IPS DF 19.7 (cell line): ENCODE measurements around the gene SRBD1.

Experiments
- DNase-seq: peaks from one replicate; pipeline ENCODE4 v3.0.0-alpha.2; 2013; ENCODE audit warnings: low read depth, low spot score

Gene SRBD1

GRCh38 chr2:45611020-45611859 lies at the start of gene SRBD1:
Gene SRBD1, minus strand, starts transcription at chr2:45611267. Its CDS starts 5,826 bp downstream, at chr2:45605441.
- peak; percentile 90 for DNase-seq

- DNase-seq: no peak
Measured at GRCh38 chr2:45654250-45654649, 43.2 kb upstream of the SRBD1 start.

DNA sequence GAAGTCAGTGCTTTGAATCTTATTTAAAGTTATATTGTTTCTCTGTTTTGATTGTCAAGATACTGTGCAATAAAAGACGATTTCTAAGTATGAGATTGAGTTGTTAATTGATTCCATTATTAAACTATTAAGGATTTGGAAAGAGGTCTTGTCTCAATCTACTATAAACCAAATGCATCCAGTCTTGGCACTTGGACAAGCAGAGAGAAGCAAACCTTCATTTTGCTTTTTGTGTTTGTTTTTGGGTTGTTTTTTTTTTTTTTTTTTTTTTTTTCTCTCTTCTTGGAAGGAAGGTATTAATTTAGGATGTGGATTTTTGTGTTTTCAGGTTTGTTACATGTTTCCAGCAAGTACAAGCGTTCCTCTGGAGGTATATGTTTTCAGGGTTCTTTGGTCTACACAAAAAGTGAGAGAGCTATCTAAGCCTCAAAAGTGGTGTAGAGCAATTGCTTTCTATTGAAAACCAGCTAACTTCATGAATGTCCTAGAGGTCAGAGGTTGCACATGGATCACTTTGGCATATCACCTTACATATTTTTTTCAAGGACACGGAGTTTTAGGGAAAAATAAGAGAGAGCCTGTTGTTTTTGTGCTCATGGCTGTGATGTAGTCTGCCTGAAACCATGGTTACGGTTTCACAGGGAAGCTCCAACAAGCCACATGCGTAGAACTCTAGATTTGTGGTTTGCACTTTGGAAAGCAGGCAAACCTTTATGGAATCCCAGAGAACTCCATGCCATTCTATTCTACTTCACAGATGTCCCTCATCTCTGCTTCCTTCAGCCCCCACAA lies 42.3 kb upstream of the SRBD1 start:
- no peak for DNase-seq

DNA sequence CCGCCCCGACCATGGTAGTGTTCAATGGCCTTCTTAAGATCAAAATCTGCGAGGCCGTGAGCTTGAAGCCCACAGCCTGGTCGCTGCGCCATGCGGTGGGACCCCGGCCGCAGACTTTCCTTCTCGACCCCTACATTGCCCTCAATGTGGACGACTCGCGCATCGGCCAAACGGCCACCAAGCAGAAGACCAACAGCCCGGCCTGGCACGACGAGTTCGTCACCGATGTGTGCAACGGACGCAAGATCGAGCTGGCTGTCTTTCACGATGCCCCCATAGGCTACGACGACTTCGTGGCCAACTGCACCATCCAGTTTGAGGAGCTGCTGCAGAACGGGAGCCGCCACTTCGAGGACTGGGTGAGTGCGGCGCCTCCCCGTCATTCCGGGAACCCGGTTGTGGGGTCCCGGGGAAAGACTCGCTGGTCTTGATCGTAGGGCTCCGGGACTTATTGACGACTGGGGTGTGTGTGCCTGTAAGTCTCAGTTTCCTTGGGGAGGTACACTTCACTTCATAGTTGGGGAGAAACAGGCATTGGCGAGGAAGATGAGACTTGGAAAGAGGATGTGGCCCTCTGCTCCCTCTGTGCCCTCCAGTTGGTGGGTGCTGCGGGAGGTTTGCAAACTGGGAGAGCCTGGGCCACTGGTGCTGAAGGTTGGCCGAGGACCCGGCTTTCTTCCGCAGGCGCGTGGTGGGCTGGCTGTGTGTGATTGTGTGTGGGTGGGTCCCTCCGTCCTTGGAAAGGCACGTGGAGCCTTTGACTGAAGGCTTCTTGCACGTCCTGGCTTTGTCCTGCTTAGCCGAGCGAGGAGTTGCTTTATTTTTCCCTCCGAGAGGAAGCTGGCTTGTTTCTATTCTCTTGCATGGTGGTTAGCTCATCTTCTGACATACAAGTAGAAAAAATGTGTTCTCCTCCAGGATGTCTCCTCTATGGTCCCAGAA lies 41.3 kb upstream of the SRBD1 start:
- no peak for DNase-seq

DNA sequence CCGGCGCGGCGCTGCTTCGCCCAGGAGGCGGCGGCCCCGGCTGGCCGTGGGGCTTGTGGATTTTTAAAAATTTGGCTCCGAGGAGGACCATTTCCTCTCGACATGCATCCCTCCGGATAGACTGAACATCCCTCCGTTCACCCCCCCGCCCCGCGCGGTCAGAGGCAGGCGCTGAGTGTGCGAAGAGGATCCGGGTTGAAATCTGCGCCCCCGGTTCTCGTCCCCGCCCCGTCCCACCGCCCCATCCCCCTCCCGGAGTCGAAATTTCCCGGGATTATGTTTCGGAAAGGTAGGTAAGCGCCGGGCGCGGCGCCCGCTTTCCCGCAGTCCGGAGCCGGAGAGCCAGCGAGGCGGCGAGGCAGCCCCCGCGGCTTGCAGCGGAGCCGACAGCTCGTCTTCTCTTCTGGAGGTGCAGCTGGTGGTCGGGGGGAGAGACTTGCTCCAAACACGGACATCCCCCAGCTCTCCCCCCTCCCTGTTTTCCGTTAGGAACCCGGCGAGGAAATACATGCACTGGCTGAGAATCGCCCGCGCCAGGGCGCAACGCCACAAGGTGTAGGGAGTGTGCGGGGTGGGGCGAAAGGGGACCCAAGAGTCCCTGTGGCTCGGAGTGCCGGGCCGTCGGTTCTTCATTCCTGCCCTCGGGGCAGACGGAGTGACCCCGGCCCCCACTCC lies 40.5 kb upstream of the SRBD1 start, which contains the start of gene PRKCE:
Gene PRKCE, plus strand, starts transcription at position 261 of the 675 bp plus-strand sequence.
- no peak for DNase-seq

DNA sequence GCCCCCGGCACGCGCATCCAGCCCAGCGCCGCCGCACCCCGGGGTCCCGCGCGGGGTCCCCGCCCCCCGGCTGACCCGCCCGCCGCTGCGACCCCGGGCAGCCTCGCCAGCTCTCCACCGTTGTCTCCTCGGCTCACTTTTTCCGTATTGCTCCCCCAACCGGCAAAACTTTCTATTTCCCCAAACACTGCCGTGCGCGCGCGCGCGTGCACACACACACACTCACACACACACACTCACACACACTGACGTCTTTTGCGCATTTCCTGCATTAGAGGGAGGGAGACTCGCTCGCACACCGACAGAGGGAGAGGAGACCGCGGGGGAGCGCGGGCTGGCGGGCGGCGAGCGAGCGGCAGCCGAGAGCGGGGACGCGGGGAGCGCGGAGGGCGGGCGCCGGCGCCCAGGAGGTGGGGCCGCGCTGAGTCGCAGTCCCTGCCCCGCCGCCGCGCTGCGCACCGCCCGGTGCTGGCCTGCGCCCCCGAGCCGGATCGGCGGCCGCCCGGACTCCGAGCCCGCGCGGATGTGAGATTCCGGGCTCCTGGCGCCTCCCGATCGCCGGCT lies 39.9 kb upstream of the SRBD1 start:
- no peak for DNase-seq

- no peak for DNase-seq
Measured at GRCh38 chr2:45649858-45650811, 39.1 kb upstream of the SRBD1 start.

DNA sequence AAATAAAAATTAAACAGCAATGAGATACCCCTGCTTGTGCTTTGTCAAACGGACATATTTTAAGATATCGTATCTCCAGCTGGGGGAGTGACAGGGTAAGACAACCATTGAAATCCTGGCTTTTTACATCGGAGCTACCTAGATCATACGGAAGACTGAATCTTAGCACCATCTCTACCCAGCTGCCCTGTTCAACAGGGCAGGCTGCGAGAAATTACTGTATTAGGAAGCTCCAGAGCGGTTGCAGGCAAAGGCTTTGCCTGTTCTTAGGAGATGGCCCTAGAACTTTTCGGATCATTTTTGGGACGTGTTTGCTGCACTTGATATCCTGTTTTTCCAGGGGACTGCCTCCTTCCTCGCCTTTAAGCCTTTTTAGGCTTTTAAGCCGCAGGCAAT lies 38.4 kb upstream of the SRBD1 start:
- no peak for DNase-seq

DNA sequence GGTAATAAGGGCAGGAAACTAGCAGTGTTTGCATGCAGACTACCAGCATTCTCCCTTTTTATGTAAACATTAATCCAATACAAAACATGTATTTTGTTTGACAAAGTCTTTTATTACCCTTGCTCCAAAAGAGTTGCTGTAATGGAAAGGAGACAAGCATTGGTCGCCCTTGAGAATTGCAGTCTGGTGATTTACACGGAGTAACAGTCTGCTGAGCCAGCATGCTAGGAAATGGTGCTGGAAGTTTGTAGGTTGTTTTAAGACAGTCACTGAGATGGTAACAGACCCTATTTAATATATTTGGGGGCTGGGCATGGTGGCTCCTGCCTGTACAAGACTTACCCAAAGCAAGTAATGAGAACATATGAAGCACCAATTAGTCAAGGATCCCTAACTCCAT lies 37.6 kb upstream of the SRBD1 start:
- no peak for DNase-seq

- no peak for DNase-seq
Measured at GRCh38 chr2:45647986-45648520, 37.0 kb upstream of the SRBD1 start.

DNA sequence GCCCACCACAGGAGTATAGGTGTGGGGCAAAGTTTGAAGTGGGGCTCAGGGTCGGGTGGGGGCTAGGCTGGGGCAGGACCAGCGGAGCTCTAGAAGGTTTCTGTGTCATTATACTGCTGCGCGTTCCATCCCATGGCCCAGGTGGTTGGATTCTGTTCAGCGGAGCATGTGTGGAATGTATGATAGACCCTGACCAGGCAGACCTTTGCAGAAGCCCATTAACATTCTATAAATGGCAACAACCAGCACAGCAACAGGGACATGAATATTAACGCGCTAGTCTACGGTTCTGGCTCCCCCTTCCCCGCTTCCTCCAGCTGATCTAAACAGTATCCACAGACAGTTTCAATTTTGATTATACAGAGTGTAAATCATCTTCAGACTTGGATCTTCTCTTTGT lies 36.3 kb upstream of the SRBD1 start:
- DNase-seq: no peak

DNA sequence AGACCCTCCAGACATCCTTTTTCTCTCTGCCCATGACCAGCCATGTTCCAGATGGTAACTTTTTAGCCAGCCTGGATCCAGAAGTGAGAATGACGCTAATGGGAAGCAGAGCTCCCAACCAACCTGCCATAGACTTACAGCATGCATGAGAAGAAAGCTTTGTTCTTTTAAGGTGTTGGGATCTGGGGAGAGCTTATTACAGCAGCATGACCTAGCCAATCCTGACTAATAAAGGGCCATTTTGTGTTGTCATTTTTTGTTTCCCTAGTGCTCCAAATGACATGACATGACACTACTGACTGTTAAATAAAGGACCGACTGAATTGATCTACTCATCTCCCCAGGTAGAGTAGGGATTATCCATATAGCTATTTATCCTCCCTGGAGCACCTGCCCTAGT lies 35.2 kb upstream of the SRBD1 start:
- no peak for DNase-seq

DNA sequence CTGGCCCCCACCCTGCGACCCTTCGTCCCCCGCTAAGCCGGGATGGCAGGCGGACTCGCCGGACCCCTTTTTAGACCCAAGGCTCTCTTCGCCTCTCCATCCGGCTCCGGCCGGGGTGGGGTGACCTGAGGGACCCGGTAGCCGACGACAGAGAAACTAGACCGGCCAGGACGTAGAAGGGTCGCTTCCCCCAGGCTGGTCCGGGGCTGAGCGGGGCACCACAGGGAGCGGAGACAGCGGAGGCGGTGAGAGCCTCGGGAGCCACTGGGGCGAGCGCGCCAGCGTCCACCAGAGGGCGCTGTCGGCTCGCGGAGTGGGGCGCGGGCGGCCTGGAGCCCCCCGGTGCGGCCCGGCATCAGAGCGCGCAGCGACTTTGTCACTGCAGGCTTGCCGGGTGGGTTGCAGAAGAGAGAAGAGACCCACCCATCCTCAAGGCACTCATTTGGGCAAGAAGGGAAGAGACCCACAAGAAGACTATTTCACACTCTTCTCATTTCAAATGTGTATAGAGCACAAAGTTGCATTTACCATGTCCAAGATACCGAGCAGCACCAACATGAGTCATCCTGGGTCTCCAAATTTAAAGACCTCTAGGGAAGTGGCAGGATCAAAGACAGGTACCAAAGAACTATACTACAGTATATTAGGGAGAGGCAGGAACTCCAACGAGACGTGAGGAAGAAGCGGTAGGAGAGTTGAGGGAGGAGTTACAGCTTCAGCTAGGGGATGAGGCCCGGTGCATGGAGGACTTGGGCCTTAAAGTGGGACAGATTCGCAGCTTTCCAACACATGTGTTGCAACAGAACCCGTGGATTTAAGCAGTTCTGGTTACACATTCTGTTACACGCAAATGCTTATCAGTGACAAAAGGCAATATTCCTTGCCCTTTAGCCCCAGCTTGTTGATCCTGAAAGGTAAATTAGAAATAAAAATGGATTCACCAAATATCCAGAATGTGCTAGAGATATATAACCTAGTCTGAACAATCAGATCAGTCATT lies 32.8 kb upstream of the SRBD1 start:
- DNase-seq: no peak

GRCh38 chr2:45643095-45643494 lies 32.0 kb upstream of the SRBD1 start:
- DNase-seq: no peak

GRCh38 chr2:45640576-45640975 lies 29.5 kb upstream of the SRBD1 start:
- no peak for DNase-seq

DNA sequence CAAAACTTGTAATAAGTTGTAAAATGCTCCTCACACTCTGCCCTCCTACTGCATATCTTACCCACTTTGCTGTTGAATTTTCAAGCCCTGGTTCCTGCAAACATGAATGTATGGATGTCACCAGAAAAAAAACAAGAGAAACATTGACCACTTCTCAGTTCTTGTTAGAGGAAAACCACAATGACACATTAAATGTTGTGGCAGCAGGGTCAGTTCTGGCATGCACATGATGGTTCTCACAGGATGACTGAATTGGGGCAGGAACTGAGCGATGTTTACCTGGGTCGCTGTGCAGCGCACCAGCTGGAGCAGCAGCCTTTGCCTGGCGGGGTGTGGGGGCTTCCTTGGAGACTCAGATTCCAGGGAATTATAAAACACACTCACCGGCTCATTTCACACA lies 26.4 kb upstream of the SRBD1 start:
- no peak for DNase-seq

- no peak for DNase-seq
Measured at GRCh38 chr2:45636008-45636407, 24.9 kb upstream of the SRBD1 start.

DNA sequence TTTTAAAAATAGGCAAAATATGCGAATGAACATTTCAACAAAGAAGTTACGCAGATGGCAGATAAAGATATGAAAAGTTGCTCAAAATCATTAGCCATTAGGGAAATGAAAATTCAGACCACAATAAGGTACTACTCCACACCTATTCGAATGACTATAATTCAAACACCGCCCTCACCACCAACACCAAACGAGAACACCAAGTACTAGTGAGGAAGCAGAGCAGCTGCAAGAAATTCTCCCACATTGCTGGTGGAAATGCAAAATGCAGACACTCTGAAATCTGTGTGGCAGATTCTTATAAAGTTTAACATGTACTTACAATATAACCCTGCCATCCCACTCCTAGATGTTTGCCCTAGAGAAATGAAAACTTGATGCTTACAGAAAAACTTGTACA lies 23.2 kb upstream of the SRBD1 start:
- no peak for DNase-seq
